Measurements from ENCODE around the gene SH3RF3. TPM values are rescaled to one million over a fixed set of nuclear protein-coding genes. Genes with fewer than 3 reads are reported as not detected.

Gene SH3RF3
- total RNA-seq, 1 donor from 2014 or later, result under 0.01 TPM

- Histone ChIP-seq H3K27me3 (ENCODE audit: control insufficient read depth, insufficient read depth, low read length) (peaks cover 1% of the 10 kb centered on the region), H3K4me3 (ENCODE audit: low read depth, low read length) (no peak overlapping the region), H3K36me3 (ENCODE audit: control insufficient read depth, insufficient read depth, low read length) (no peaks in the 10 kb centered on the region)
- FAIRE-seq, result no peak
- DNase-seq (ENCODE audit: low read depth), result no peak
- TF ChIP-seq CTCF (IDR thresholded peaks at IDR 0.05; ENCODE audit: insufficient read depth, low read length, severe bottlenecking), result no peak
These were observed 239.8 kb downstream of the SH3RF3 start for GRCh38 chr2:109368798-109369197.

- Histone ChIP-seq H3K4me3 (ENCODE audit: low read depth, low read length) (no peak overlapping the region), H3K27me3 (ENCODE audit: control insufficient read depth, insufficient read depth, low read length) (peaks cover 1% of the 10 kb centered on the region), H3K36me3 (ENCODE audit: control insufficient read depth, insufficient read depth, low read length) (no peaks in the 10 kb centered on the region)
- TF ChIP-seq CTCF (IDR thresholded peaks at IDR 0.05; ENCODE audit: insufficient read depth, low read length, severe bottlenecking), result no peak
- FAIRE-seq (no peak), DNase-seq (ENCODE audit: low read depth) (no peak)
These were observed 240.7 kb downstream of the SH3RF3 start for GRCh38 chr2:109369671-109370191.

GRCh38 chr2:109370399-109371035, 241.5 kb downstream of the SH3RF3 start:
- DNase-seq (ENCODE audit: low read depth), result no peak
- no peak for TF ChIP-seq CTCF (IDR thresholded peaks at IDR 0.05; ENCODE audit: insufficient read depth, low read length, severe bottlenecking)
- peaks cover 1% of the 10 kb centered on the region for H3K27me3 ChIP-seq (ENCODE audit: control insufficient read depth, insufficient read depth, low read length)
- no peak overlapping the region for H3K4me3 ChIP-seq (ENCODE audit: low read depth, low read length)
- FAIRE-seq, result no peak
- H3K36me3 ChIP-seq (ENCODE audit: control insufficient read depth, insufficient read depth, low read length), result no peaks in the 10 kb centered on the region

GRCh38 chr2:109371481-109372170, 242.6 kb downstream of the SH3RF3 start:
- no peak for FAIRE-seq
- Histone ChIP-seq H3K4me3 (ENCODE audit: low read depth, low read length) (no peak overlapping the region), H3K36me3 (ENCODE audit: control insufficient read depth, insufficient read depth, low read length) (no peaks in the 10 kb centered on the region), H3K27me3 (ENCODE audit: control insufficient read depth, insufficient read depth, low read length) (peaks cover 1% of the 10 kb centered on the region)
- TF ChIP-seq CTCF (IDR thresholded peaks at IDR 0.05; ENCODE audit: insufficient read depth, low read length, severe bottlenecking), result no peak
- no peak for DNase-seq (ENCODE audit: low read depth)

GRCh38 chr2:109372171-109372568, 243.2 kb downstream of the SH3RF3 start:
- DNase-seq (ENCODE audit: low read depth), result no peak
- Histone ChIP-seq H3K4me3 (ENCODE audit: low read depth, low read length) (no peak overlapping the region), H3K36me3 (ENCODE audit: control insufficient read depth, insufficient read depth, low read length) (no peaks in the 10 kb centered on the region), H3K27me3 (ENCODE audit: control insufficient read depth, insufficient read depth, low read length) (peaks cover 1% of the 10 kb centered on the region)
- TF ChIP-seq CTCF (IDR thresholded peaks at IDR 0.05; ENCODE audit: insufficient read depth, low read length, severe bottlenecking), result no peak
- FAIRE-seq, result peak; percentile 94

All from bronchial epithelial cell (primary cell).